Amniotic stem cell (primary cell): ENCODE results near the gene IQSEC3.

Experiments
- DNase-seq: peaks from one replicate; lab custom pipeline; 2025; lab: John Stamatoyannopoulos, UW

The IQSEC3 gene

GRCh38 chr12:197911-198695, 131.5 kb downstream of the IQSEC3 start:
- DNase-seq, result no peak

GRCh38 chr12:198705-199104, 132.1 kb downstream of the IQSEC3 start:
- DNase-seq, result no peak

GRCh38 chr12:201361-201760, 134.8 kb downstream of the IQSEC3 start:
- DNase-seq, result no peak

DNA sequence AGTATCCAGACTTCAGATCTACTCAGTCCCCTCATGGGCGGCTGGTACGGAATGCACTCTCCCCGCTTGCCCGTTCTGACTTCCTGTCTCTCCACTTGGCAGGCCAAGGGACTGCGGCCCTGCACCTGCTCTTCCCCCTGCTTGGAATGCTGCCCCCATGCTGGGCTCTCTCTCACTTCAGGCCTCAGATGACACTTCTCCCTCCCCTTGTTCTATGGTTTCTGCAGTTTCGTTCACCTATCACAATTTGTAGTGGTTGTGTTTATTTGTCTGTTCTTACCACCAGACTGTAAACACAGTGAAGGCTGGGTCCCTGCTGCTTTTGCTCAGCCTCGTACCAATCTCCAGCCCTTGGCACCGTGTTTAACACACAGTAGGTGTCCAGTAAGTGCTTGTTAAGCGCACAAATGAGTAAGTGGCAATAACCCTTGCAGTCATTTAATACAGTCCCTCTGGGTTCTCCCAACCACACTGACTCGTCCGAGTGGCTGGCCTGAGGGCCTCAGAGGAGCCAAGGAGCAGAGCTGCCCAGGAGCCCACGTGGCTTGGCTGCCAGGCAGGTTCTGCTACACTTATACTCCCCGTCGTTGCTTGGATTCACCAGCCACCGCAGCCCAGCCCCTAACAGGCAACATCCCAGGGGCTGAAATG, 135.6 kb downstream of the IQSEC3 start:
- no peak for DNase-seq

- no peak for DNase-seq
Measured at GRCh38 chr12:203074-203461, 136.5 kb downstream of the IQSEC3 start.

GRCh38 chr12:203462-204260, 137.1 kb downstream of the IQSEC3 start:
- DNase-seq, result no peak

- no peak for DNase-seq
Measured at GRCh38 chr12:204261-204678, 137.7 kb downstream of the IQSEC3 start.

GRCh38 chr12:205026-205425, 138.5 kb downstream of the IQSEC3 start:
- no peak for DNase-seq

GRCh38 chr12:206746-207440, 140.3 kb downstream of the IQSEC3 start:
- DNase-seq, result no peak

GRCh38 chr12:207804-208203, 141.2 kb downstream of the IQSEC3 start:
- DNase-seq, result no peak

- DNase-seq, result no peak
Measured at GRCh38 chr12:208813-209212, 142.2 kb downstream of the IQSEC3 start.

- DNase-seq, result no peak
Measured at GRCh38 chr12:209246-209645, 142.7 kb downstream of the IQSEC3 start.

DNA sequence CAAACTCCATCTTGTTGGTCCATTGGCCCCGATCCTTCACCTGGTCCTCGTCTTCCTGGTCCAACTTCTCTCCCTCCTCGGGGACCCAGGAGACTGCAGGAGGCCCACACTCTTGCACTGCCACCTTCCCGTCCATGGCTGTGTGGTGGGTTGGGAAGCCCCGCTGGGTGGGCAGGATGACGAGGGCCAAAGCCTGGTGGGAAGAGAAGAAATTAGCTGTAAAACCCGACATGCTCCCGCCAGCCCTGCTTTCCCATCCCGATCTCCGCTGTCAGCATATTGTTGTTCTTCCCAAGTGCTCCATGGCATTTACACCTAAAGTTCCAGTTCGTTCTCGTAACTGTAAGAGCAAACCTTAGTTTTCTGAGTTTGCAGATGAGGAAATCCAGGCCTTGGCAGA, 143.3 kb downstream of the IQSEC3 start:
- no peak for DNase-seq

DNA sequence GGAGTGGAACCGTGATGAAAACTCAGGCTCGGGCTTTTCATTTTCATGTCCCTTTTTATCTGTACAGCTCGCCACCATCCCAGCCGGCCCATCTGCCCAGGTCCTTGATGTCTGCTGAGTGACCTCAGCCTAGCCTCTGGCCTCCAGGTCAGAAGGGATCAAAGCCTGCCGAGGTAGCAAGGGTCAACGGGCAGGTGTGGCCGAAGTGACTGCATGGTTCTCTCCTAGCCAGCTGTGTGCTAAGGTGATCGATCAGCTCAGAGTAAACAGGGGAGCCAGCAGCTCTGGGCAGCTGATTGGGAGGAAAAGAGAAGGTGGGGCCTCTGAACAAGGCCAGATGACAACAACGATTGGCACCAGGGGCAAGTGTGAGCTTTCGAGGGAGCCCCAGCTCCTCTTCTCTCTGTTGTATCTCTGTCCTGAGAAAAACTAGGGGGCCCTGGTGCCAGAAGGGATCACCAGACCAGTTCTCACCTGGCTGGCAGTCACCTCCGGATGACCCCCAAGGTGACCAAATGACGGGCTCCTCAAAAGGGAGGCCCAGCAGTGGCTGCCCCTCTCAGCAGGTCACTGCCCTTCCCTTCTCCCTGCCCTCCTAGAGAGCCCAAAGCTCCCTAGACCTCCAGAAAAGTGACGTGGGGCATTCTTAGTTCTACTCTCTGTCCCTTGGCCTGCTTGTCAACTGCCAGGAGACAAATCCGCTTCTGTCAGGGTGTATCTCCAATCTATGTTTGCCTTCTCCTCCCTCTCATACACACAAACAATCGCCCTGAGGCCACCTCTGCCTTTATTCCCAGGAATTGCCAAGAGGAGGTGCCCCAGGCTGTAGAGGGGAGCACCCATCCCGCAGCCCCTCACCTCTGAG, 143.9 kb downstream of the IQSEC3 start:
- no peak for DNase-seq

DNA sequence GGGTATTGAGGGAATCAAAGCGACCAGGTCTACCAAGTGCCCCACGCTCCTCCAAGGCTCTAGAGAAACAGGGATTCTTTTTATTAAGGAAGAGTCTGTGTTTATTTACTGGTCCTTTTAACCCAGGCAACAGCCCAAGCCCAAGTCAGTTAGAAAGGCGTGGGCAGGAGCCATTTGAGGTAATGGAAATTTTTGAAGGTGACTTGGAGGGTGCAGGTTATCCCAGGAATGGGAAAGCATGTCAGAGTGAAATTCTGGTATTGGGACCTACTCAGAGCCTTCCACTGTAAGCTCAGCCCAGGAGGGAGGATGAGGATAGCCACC, 144.5 kb downstream of the IQSEC3 start:
- DNase-seq, result no peak

GRCh38 chr12:211639-212414, 145.3 kb downstream of the IQSEC3 start:
- no peak for DNase-seq

DNA sequence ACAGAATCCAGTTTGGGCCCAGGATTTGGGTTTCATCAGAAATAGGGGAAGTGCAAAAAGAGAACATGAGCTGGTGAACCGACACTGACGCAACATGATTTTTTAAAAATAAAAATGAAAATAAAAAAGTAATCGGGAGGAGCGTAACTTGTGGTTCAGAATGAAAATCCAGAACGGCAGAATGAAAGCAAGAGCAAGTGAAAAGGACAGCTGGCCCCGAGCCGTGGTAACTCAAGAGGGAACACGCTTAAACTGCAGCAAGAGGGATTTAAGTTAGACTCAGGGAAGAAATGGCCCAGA, 145.8 kb downstream of the IQSEC3 start:
- DNase-seq, result no peak

- no peak for DNase-seq
Measured at GRCh38 chr12:212715-213526, 146.4 kb downstream of the IQSEC3 start.

GRCh38 chr12:213527-213932, 147.0 kb downstream of the IQSEC3 start:
- DNase-seq, result no peak
